Lower leg skin (tissue), 4 donors: Measurements from ENCODE around the gene MEIS2. TPM values are rescaled to one million over a fixed set of nuclear protein-coding genes. Genes with fewer than 3 reads are reported as not detected.

Experiments used
- microRNA-seq, 2 donors: library from miRNA; unstranded; fragments of <30 nt; microRNA quantifications; one replicate each; pipeline ENCODE4, GENCODE V29; 2016; ENCODE audit warnings: borderline replicate concordance in 2 of 2, borderline number of aligned reads in 1 of 2
- total RNA-seq, 4 donors: library from RNA; depleted of rRNA; stranded (reverse); fragments of >200 nt; gene quantifications; one replicate each; pipeline ENCODE4 v1.1.0, GENCODE V29; 2016

The MEIS2 gene
- total RNA-seq, 4 donors from 2014 or later: 12.9 to 18.5 (median 15.8) TPM

Small RNA genes lying within 50 kb of the gene (microRNA-seq; reads per million reads assigned to microRNA genes)
- gene MIR8063: 0 reads per million in 2 donors
